ENCODE results near the gene ACAP1.
A peak's percentile ranks its signal among the peaks of the same experiment; 100 is the strongest.

Gene ACAP1

GRCh38 chr17:7312432-7313087, 23.8 kb upstream of the ACAP1 start:
- H3K79me2 ChIP-seq (ENCODE audit: control insufficient read depth, insufficient read depth, low read length, unreplicated experiment), result peaks cover 56% of the 10 kb centered on the region
- H3K36me3 ChIP-seq (ENCODE audit: insufficient read depth, low read length), result peaks cover 31% of the 10 kb centered on the region
- H2AFZ ChIP-seq (ENCODE audit: low read length, unreplicated experiment), result no peak overlapping the region
- no peak overlapping the region for H3K4me3 ChIP-seq (ENCODE audit: low read depth, low read length)
- peaks cover 47% of the 10 kb centered on the region for H3K4me1 ChIP-seq (ENCODE audit: control insufficient read depth, insufficient read depth, low read length, unreplicated experiment)
- H3K27me3 ChIP-seq (ENCODE audit: insufficient read depth, low read length), result no peaks in the 10 kb centered on the region
- no peak overlapping the region for H3K27ac ChIP-seq (ENCODE audit: low read depth, low read length)

GRCh38 chr17:7313088-7313889, 23.0 kb upstream of the ACAP1 start:
- Histone ChIP-seq H3K79me2 (ENCODE audit: control insufficient read depth, insufficient read depth, low read length, unreplicated experiment) (peaks cover 49% of the 10 kb centered on the region), H3K4me1 (ENCODE audit: control insufficient read depth, insufficient read depth, low read length, unreplicated experiment) (peaks cover 47% of the 10 kb centered on the region), H3K36me3 (ENCODE audit: insufficient read depth, low read length) (peaks cover 31% of the 10 kb centered on the region), H3K4me3 (ENCODE audit: low read depth, low read length) (peak overlapping the region; percentile 92), H3K27me3 (ENCODE audit: insufficient read depth, low read length) (no peaks in the 10 kb centered on the region), H3K27ac (ENCODE audit: low read depth, low read length) (0 out of 2 replicates have a peak overlapping the region, but pooled peaks have one; percentile 14), H2AFZ (ENCODE audit: low read length, unreplicated experiment) (no peak overlapping the region)

GRCh38 chr17:7313890-7314718, 22.2 kb upstream of the ACAP1 start:
- Histone ChIP-seq H2AFZ (ENCODE audit: low read length, unreplicated experiment) (no peak overlapping the region), H3K27me3 (ENCODE audit: insufficient read depth, low read length) (no peaks in the 10 kb centered on the region), H3K79me2 (ENCODE audit: control insufficient read depth, insufficient read depth, low read length, unreplicated experiment) (peaks cover 41% of the 10 kb centered on the region), H3K4me1 (ENCODE audit: control insufficient read depth, insufficient read depth, low read length, unreplicated experiment) (peaks cover 46% of the 10 kb centered on the region), H3K36me3 (ENCODE audit: insufficient read depth, low read length) (peaks cover 31% of the 10 kb centered on the region), H3K27ac (ENCODE audit: low read depth, low read length) (peak overlapping the region; percentile 78), H3K4me3 (ENCODE audit: low read depth, low read length) (peak overlapping the region; percentile 92)

GRCh38 chr17:7314719-7315569, 21.4 kb upstream of the ACAP1 start, which contains the start of gene GPS2:
TSS of gene GPS2 (minus strand) at chr17:7315360. CDS start at chr17:7315052, 308 bp downstream.
- peak within 1 kb of the TSS; percentile 78 for H3K27ac ChIP-seq (ENCODE audit: low read depth, low read length)
- peaks cover 38% of the 10 kb centered on the region for H3K4me1 ChIP-seq (ENCODE audit: control insufficient read depth, insufficient read depth, low read length, unreplicated experiment)
- H3K4me3 ChIP-seq (ENCODE audit: low read depth, low read length), result peak within 1 kb of the TSS; percentile 92
- H3K36me3 ChIP-seq (ENCODE audit: insufficient read depth, low read length), result peaks cover 27% of the 10 kb centered on the region
- H3K27me3 ChIP-seq (ENCODE audit: insufficient read depth, low read length), result no peaks in the 10 kb centered on the region
- H3K79me2 ChIP-seq (ENCODE audit: control insufficient read depth, insufficient read depth, low read length, unreplicated experiment), result peaks cover 32% of the 10 kb centered on the region
- peak within 1 kb of the TSS; percentile 12 for H2AFZ ChIP-seq (ENCODE audit: low read length, unreplicated experiment)

GRCh38 chr17:7315570-7316235, 20.6 kb upstream of the ACAP1 start:
- peaks cover 30% of the 10 kb centered on the region for H3K4me1 ChIP-seq (ENCODE audit: control insufficient read depth, insufficient read depth, low read length, unreplicated experiment)
- no peaks in the 10 kb centered on the region for H3K27me3 ChIP-seq (ENCODE audit: insufficient read depth, low read length)
- H2AFZ ChIP-seq (ENCODE audit: low read length, unreplicated experiment), result peak overlapping the region; percentile 12
- peaks cover 25% of the 10 kb centered on the region for H3K79me2 ChIP-seq (ENCODE audit: control insufficient read depth, insufficient read depth, low read length, unreplicated experiment)
- peaks cover 25% of the 10 kb centered on the region for H3K36me3 ChIP-seq (ENCODE audit: insufficient read depth, low read length)
- H3K4me3 ChIP-seq (ENCODE audit: low read depth, low read length), result peak overlapping the region; percentile 92
- peak overlapping the region; percentile 78 for H3K27ac ChIP-seq (ENCODE audit: low read depth, low read length)

GRCh38 chr17:7317161-7317803, 19.0 kb upstream of the ACAP1 start:
- no peaks in the 10 kb centered on the region for H3K27me3 ChIP-seq (ENCODE audit: insufficient read depth, low read length)
- peaks cover 24% of the 10 kb centered on the region for H3K4me1 ChIP-seq (ENCODE audit: control insufficient read depth, insufficient read depth, low read length, unreplicated experiment)
- peaks cover 14% of the 10 kb centered on the region for H3K79me2 ChIP-seq (ENCODE audit: control insufficient read depth, insufficient read depth, low read length, unreplicated experiment)
- no peak overlapping the region for H2AFZ ChIP-seq (ENCODE audit: low read length, unreplicated experiment)
- peaks cover 18% of the 10 kb centered on the region; the same call in 1 of the 2 replicates for H3K36me3 ChIP-seq (ENCODE audit: insufficient read depth, low read length)
- no peak overlapping the region for H3K4me3 ChIP-seq (ENCODE audit: low read depth, low read length)
- H3K27ac ChIP-seq (ENCODE audit: low read depth, low read length), result no peak overlapping the region

- peaks cover 17% of the 10 kb centered on the region; the same call in 1 of the 2 replicates for H3K36me3 ChIP-seq (ENCODE audit: insufficient read depth, low read length)
- H3K27ac ChIP-seq (ENCODE audit: low read depth, low read length), result no peak overlapping the region
- H2AFZ ChIP-seq (ENCODE audit: low read length, unreplicated experiment), result no peak overlapping the region
- peaks cover 5% of the 10 kb centered on the region for H3K79me2 ChIP-seq (ENCODE audit: control insufficient read depth, insufficient read depth, low read length, unreplicated experiment)
- no peaks in the 10 kb centered on the region for H3K27me3 ChIP-seq (ENCODE audit: insufficient read depth, low read length)
- no peak overlapping the region for H3K4me3 ChIP-seq (ENCODE audit: low read depth, low read length)
- peaks cover 18% of the 10 kb centered on the region for H3K4me1 ChIP-seq (ENCODE audit: control insufficient read depth, insufficient read depth, low read length, unreplicated experiment)
These were observed 18.0 kb upstream of the ACAP1 start for GRCh38 chr17:7318121-7318860.

- Histone ChIP-seq H2AFZ (ENCODE audit: low read length, unreplicated experiment) (no peak overlapping the region), H3K27me3 (ENCODE audit: insufficient read depth, low read length) (no peaks in the 10 kb centered on the region), H3K27ac (ENCODE audit: low read depth, low read length) (no peak overlapping the region), H3K4me3 (ENCODE audit: low read depth, low read length) (no peak overlapping the region), H3K79me2 (ENCODE audit: control insufficient read depth, insufficient read depth, low read length, unreplicated experiment) (no peaks in the 10 kb centered on the region), H3K36me3 (ENCODE audit: insufficient read depth, low read length) (peaks cover 21% of the 10 kb centered on the region; the same call in 1 of the 2 replicates), H3K4me1 (ENCODE audit: control insufficient read depth, insufficient read depth, low read length, unreplicated experiment) (no peaks in the 10 kb centered on the region)
These were observed 14.9 kb upstream of the ACAP1 start for GRCh38 chr17:7321466-7321865.
